Cardiac septum (tissue), 1 donor: ENCODE measurements around the gene ABTB2. TPM values are rescaled to one million over a fixed set of nuclear protein-coding genes. Genes with fewer than 3 reads are reported as not detected.

Source experiments
- DNase-seq: peaks from one replicate; pipeline ENCODE4 v3.0.0-alpha.2; 2020; ENCODE audit warnings: low spot score
- intact Hi-C: fragments of 100-400 bp; cut with DNase I; formaldehyde crosslinking; loops from one replicate; pipeline ENCODE4 v1.14.0; 2022
- total RNA-seq: library from RNA; stranded (reverse); fragmentation: NEBNext Ultra II Directional; extraction: Animal tissue kit (Norgen Biotek cat#: 25700); gene quantifications from one replicate; pipeline ENCODE4 v1.2.1, GENCODE V29; 2021
- donor health status: DM: no; HTN: no; CAD: no.

The ABTB2 gene
- total RNA-seq, 1 donor from 2014 or later = 27.9 TPM

GRCh38 chr11:34206407-34207300 lies 151.2 kb downstream of the ABTB2 start:
- DNase-seq = no peak
- intact Hi-C loops = no loop called here

- intact Hi-C loops = no loop called here
- DNase-seq = no peak
These were observed 152.3 kb downstream of the ABTB2 start for GRCh38 chr11:34205326-34206035.

GRCh38 chr11:34204396-34205279 lies 153.2 kb downstream of the ABTB2 start:
- intact Hi-C loops = no loop called here

GRCh38 chr11:34203377-34203871 lies 154.4 kb downstream of the ABTB2 start:
- intact Hi-C loops = no loop called here
- DNase-seq = no peak

More at GRCh38 chr11:34204396-34205279, 153.2 kb downstream of the ABTB2 start:
- no peak for DNase-seq

- no peak for DNase-seq
- intact Hi-C loops = no loop called here
These were observed 156.7 kb downstream of the ABTB2 start for GRCh38 chr11:34201129-34201528.

GRCh38 chr11:34199525-34199924 lies 158.3 kb downstream of the ABTB2 start:
- intact Hi-C loops = no loop called here
- no peak for DNase-seq

GRCh38 chr11:34198523-34198922 lies 159.3 kb downstream of the ABTB2 start:
- no peak for DNase-seq

GRCh38 chr11:34197256-34197655 lies 160.6 kb downstream of the ABTB2 start:
- DNase-seq = no peak
- intact Hi-C loops = no loop called here

More at GRCh38 chr11:34198523-34198922, 159.3 kb downstream of the ABTB2 start:
- intact Hi-C loops = no loop called here

- intact Hi-C loops = no loop called here
- DNase-seq = no peak
These were observed 163.1 kb downstream of the ABTB2 start for GRCh38 chr11:34194576-34195335.

GRCh38 chr11:34192481-34193401 lies 165.1 kb downstream of the ABTB2 start:
- DNase-seq = no peak
- intact Hi-C loops = no loop called here

GRCh38 chr11:34191578-34191977 lies 166.2 kb downstream of the ABTB2 start:
- no peak for DNase-seq
- intact Hi-C loops = no loop called here

GRCh38 chr11:34190192-34191139 lies 167.3 kb downstream of the ABTB2 start:
- DNase-seq = no peak
- intact Hi-C loops = no loop called here

GRCh38 chr11:34189191-34189590 lies 168.6 kb downstream of the ABTB2 start:
- intact Hi-C loops = no loop called here

GRCh38 chr11:34188181-34188580 lies 169.6 kb downstream of the ABTB2 start:
- DNase-seq = no peak
- intact Hi-C loops = no loop called here

More at GRCh38 chr11:34189191-34189590, 168.6 kb downstream of the ABTB2 start:
- no peak for DNase-seq

- intact Hi-C loops = no loop called here
- no peak for DNase-seq
These were observed 171.6 kb downstream of the ABTB2 start for GRCh38 chr11:34185926-34186841.
